WTC11 (cell line): ENCODE data around the gene MTSS2. TPM values are rescaled to one million over a fixed set of nuclear protein-coding genes. Genes with fewer than 3 reads are reported as not detected.

Experiments used
- ATAC-seq: fragments of 200-7000 bp; cut with Tn5 transposase; 2 replicates; pipeline ENCODE4 v1.10.0; 2021; ENCODE audit warnings: mild to moderate bottlenecking, moderate library complexity
- CTCF ChIA-PET: fragments of 300-600 bp; sonication (Branson Sonifier 250); formaldehyde crosslinking; loops from one replicate; lab custom pipeline; 2021; ENCODE audit warnings: antibody characterized with exemption; lab: Charles Lee
- POLR2A ChIA-PET: fragments of 350-600 bp; sonication (Branson Sonifier 250); formaldehyde crosslinking; loops from one replicate; lab custom pipeline; 2021; ENCODE audit warnings: antibody characterized with exemption; lab: Charles Lee
- DNase-seq: peaks from one replicate; pipeline ENCODE4 v3.0.0; 2021; ENCODE audit warnings: low spot score
- H3K27ac Mint-ChIP-seq: 2 replicates; pipeline ENCODE4 v1.8.0; 2021; ENCODE audit warnings: mixed read lengths
- H3K27me3 Mint-ChIP-seq: 2 replicates; pipeline ENCODE4 v1.8.0; 2021; ENCODE audit warnings: low read depth, mild to moderate bottlenecking, moderate library complexity, mixed read lengths
- H3K36me3 Mint-ChIP-seq: 2 replicates; pipeline ENCODE4 v1.8.0; 2021; ENCODE audit warnings: mixed read lengths
- H3K4me1 Mint-ChIP-seq: 2 replicates; pipeline ENCODE4 v1.8.0; 2022; ENCODE audit warnings: mixed read lengths
- H3K4me3 Mint-ChIP-seq: 2 replicates; pipeline ENCODE4 v1.8.0; 2021; ENCODE audit warnings: mild to moderate bottlenecking, moderate library complexity, mixed read lengths
- H3K9me3 Mint-ChIP-seq: 2 replicates; pipeline ENCODE4 v1.8.0; 2021; ENCODE audit warnings: mixed read lengths
- ARID4B ChIP-seq: sonication (generic); formaldehyde crosslinking; IDR thresholded peaks from 2 replicates; pipeline ENCODE4 v1.8.0; 2023; ENCODE audit warnings: missing genetic modification reagents, mild to moderate bottlenecking, borderline replicate concordance
- CBFB ChIP-seq: sonication (generic); formaldehyde crosslinking; IDR thresholded peaks from 2 replicates; pipeline ENCODE4 v1.8.1; 2022; ENCODE audit warnings: mild to moderate bottlenecking, low read depth, missing genetic modification reagents
- CREB1 ChIP-seq: sonication (generic); formaldehyde crosslinking; IDR thresholded peaks from 2 replicates; pipeline ENCODE4 v1.8.0; 2023; ENCODE audit warnings: mild to moderate bottlenecking, missing genetic modification reagents
- ERG ChIP-seq: fragments of 250-450 bp; sonication (Bioruptor Pico); IDR thresholded peaks from 2 replicates; pipeline ENCODE4 v1.8.0; 2021; ENCODE audit warnings: mild to moderate bottlenecking
- HMGXB4 ChIP-seq: sonication (generic); formaldehyde crosslinking; IDR thresholded peaks from 2 replicates; pipeline ENCODE4 v1.8.1; 2023; ENCODE audit warnings: mild to moderate bottlenecking, moderate library complexity, missing genetic modification reagents
- KAT7 ChIP-seq: sonication (generic); formaldehyde crosslinking; IDR thresholded peaks from 2 replicates; pipeline ENCODE4 v1.8.1; 2023; ENCODE audit warnings: missing genetic modification reagents, mild to moderate bottlenecking, borderline replicate concordance
- NFE2L1 ChIP-seq: sonication (generic); formaldehyde crosslinking; IDR thresholded peaks from 2 replicates; pipeline ENCODE4 v1.8.1; 2023; ENCODE audit warnings: missing genetic modification reagents
- NFYB ChIP-seq: sonication (generic); formaldehyde crosslinking; conservative IDR thresholded peaks from 2 replicates; pipeline ENCODE4 v1.8.0; 2022; ENCODE audit warnings: low read depth, missing genetic modification reagents
- NR3C1 ChIP-seq: sonication (generic); formaldehyde crosslinking; conservative IDR thresholded peaks from 2 replicates; pipeline ENCODE4 v1.8.1; 2023; ENCODE audit warnings: low read depth, mild to moderate bottlenecking, missing genetic modification reagents
- OVOL2 ChIP-seq: fragments of 250-450 bp; sonication (Bioruptor Pico); IDR thresholded peaks from 2 replicates; pipeline ENCODE4 v1.9.0; 2021; ENCODE audit warnings: mild to moderate bottlenecking, borderline replicate concordance
- SP1 ChIP-seq: sonication (generic); formaldehyde crosslinking; conservative IDR thresholded peaks from 2 replicates; pipeline ENCODE4 v1.8.1; 2022; ENCODE audit warnings: missing genetic modification reagents
- STAT6 ChIP-seq: sonication (generic); formaldehyde crosslinking; conservative IDR thresholded peaks from 2 replicates; pipeline ENCODE4 v1.8.1; 2023; ENCODE audit warnings: mild to moderate bottlenecking, low read depth, missing genetic modification reagents, moderate library complexity
- ZNF138 ChIP-seq: sonication (generic); formaldehyde crosslinking; conservative IDR thresholded peaks from 2 replicates; pipeline ENCODE4 v1.8.1; 2022; ENCODE audit warnings: mild to moderate bottlenecking, moderate library complexity, missing genetic modification reagents
- ZNF317 ChIP-seq: sonication (generic); formaldehyde crosslinking; IDR thresholded peaks from 2 replicates; pipeline ENCODE4 v1.8.1; 2023; ENCODE audit warnings: low read depth, mild to moderate bottlenecking, moderate library complexity, missing genetic modification reagents, borderline replicate concordance
- ZNF416 ChIP-seq: fragments of 250-450 bp; sonication (Bioruptor Pico); IDR thresholded peaks from 2 replicates; pipeline ENCODE4 v1.9.0; 2021; ENCODE audit warnings: mild to moderate bottlenecking, inconsistent platforms
- total RNA-seq: library from RNA; stranded (reverse); gene quantifications from 3 replicates; pipeline ENCODE4 v1.2.3, GENCODE V29; 2021
- TF ChIP-seq, protein P1 (sequence below): sonication (generic); formaldehyde crosslinking; conservative IDR thresholded peaks from 2 replicates; pipeline ENCODE4 v1.8.1; 2022; ENCODE audit warnings: mild to moderate bottlenecking, missing genetic modification reagents

MTSS2 gene
- total RNA-seq, 1 experiment from 2014 or later: 28.3 TPM

GRCh38 chr16:70734522-70735095 lies 48.8 kb upstream of the MTSS2 start (continued):
- no peak for TF ChIP-seq ERG (CRISPR knock-in tag)
- no peak for TF ChIP-seq KAT7
- no peak for TF ChIP-seq CBFB (CRISPR knock-in tag)

DNA sequence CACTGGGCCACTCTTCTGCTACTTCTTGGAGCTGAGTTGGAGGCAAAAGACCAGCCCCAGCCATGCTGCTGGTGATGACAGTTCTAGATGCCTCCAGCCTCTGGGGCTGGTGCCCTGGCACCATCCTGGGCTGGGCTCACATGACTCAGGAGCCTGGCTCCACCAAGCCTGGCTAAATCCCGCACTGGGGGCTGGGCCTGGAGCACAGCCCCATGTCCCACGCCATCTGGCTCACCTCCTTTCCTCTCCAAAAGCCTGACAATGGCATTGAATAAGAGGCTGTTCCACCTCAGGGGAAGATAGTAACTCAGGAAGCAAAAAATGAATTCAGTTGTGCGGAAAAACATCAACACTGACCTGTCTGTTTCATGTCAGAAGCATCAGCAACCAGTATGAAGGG lies 45.1 kb upstream of the MTSS2 start:
- peaks cover 7% of the 10 kb centered on the region for H3K4me1 Mint-ChIP-seq
- no peak for ATAC-seq
- H3K27me3 Mint-ChIP-seq: no peaks in the 10 kb centered on the region
- no peak for DNase-seq
- no peak overlapping the region for H3K27ac Mint-ChIP-seq
- no peaks in the 10 kb centered on the region for H3K9me3 Mint-ChIP-seq
- ChIA-PET CTCF (no interaction called here), POLR2A (no interaction called here)
- no peak for TF ChIP-seq KAT7
- TF ChIP-seq ZNF138 (CRISPR knock-in tag): no peak
- TF ChIP-seq NFE2L1 (CRISPR knock-in tag): no peak
- no peak for TF ChIP-seq ARID4B (CRISPR knock-in tag)
- TF ChIP-seq STAT6 (CRISPR knock-in tag): no peak
- TF ChIP-seq ZNF416 (CRISPR knock-in tag): no peak
- no peak for TF ChIP-seq NR3C1
- no peak for TF ChIP-seq SP1 (CRISPR knock-in tag)
- no peak for TF ChIP-seq CREB1 (CRISPR knock-in tag)
- TF ChIP-seq NFYB (CRISPR knock-in tag): no peak
- no peak for TF ChIP-seq ZNF317
- TF ChIP-seq ERG (CRISPR knock-in tag): no peak
- no peak for TF ChIP-seq OVOL2 (CRISPR knock-in tag)
- TF ChIP-seq, protein P1, sequence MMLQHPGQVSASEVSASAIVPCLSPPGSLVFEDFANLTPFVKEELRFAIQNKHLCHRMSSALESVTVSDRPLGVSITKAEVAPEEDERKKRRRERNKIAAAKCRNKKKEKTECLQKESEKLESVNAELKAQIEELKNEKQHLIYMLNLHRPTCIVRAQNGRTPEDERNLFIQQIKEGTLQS: no peak
- no peak for TF ChIP-seq HMGXB4 (CRISPR knock-in tag)
- H3K4me3 Mint-ChIP-seq: no peak overlapping the region
- H3K36me3 Mint-ChIP-seq: peaks cover 4% of the 10 kb centered on the region
